G401.6 (cell line): ENCODE measurements around the gene SERPINB10.

Source experiments
- FAIRE-seq: peaks from 2 replicates; lab custom pipeline; 2012; peaks lifted over from hg19 to GRCh38; lab: Jason Lieb, UNC

SERPINB10 gene

GRCh38 chr18:63907664-63908063 lies at the start of gene SERPINB10:
Gene SERPINB10 (plus strand): TSS chr18:63907958. CDS start chr18:63915511, 7,553 bp downstream.
- FAIRE-seq = no peak

GRCh38 chr18:63858456-63858855 lies 49.3 kb upstream of the SERPINB10 start:
- no peak for FAIRE-seq

GRCh38 chr18:63859781-63860475 lies 47.8 kb upstream of the SERPINB10 start:
- no peak for FAIRE-seq

- FAIRE-seq = no peak
Measured at GRCh38 chr18:63860531-63860930, 47.2 kb upstream of the SERPINB10 start.

- no peak for FAIRE-seq
Measured at GRCh38 chr18:63867368-63868125, 40.2 kb upstream of the SERPINB10 start.

- no peak for FAIRE-seq
Measured at GRCh38 chr18:63868546-63868945, 39.2 kb upstream of the SERPINB10 start.

- FAIRE-seq = no peak
Measured at GRCh38 chr18:63869374-63869773, 38.4 kb upstream of the SERPINB10 start.

GRCh38 chr18:63869851-63870250 lies 37.9 kb upstream of the SERPINB10 start:
- no peak for FAIRE-seq

- no peak for FAIRE-seq
Measured at GRCh38 chr18:63871836-63872235, 35.9 kb upstream of the SERPINB10 start.

GRCh38 chr18:63872586-63872985 lies 35.2 kb upstream of the SERPINB10 start:
- no peak for FAIRE-seq

GRCh38 chr18:63878343-63878742 lies 29.4 kb upstream of the SERPINB10 start:
- no peak for FAIRE-seq

- FAIRE-seq = no peak
Measured at GRCh38 chr18:63878925-63879324, 28.8 kb upstream of the SERPINB10 start.

GRCh38 chr18:63879709-63880108 lies 28.0 kb upstream of the SERPINB10 start:
- FAIRE-seq = no peak

- no peak for FAIRE-seq
Measured at GRCh38 chr18:63881851-63882250, 25.9 kb upstream of the SERPINB10 start.

- no peak for FAIRE-seq
Measured at GRCh38 chr18:63882333-63883141, 25.2 kb upstream of the SERPINB10 start.

- no peak for FAIRE-seq
Measured at GRCh38 chr18:63883617-63884016, 24.1 kb upstream of the SERPINB10 start.

GRCh38 chr18:63887424-63887823 lies 20.3 kb upstream of the SERPINB10 start, which contains the start of gene SERPINB2:
Gene SERPINB2 (plus strand): TSS chr18:63887705. CDS start chr18:63891445, 3,740 bp downstream.
- FAIRE-seq = no peak

GRCh38 chr18:63888470-63889190 lies 19.1 kb upstream of the SERPINB10 start:
- no peak for FAIRE-seq

GRCh38 chr18:63889626-63890025 lies 18.1 kb upstream of the SERPINB10 start:
- no peak for FAIRE-seq

GRCh38 chr18:63890237-63890949 lies 17.4 kb upstream of the SERPINB10 start:
- FAIRE-seq = no peak

- FAIRE-seq = no peak
Measured at GRCh38 chr18:63890950-63891304, 16.8 kb upstream of the SERPINB10 start.
